HCT116 (cell line): ENCODE data around the gene TERF2IP. TPM values are rescaled to one million over a fixed set of nuclear protein-coding genes. Genes with fewer than 3 reads are reported as not detected.

ENCODE experiments used
- ATAC-seq: fragments of 200-7000 bp; cut with Tn5 transposase; 2 replicates; pipeline ENCODE4 v1.9.1; 2020; ENCODE audit warnings: mild to moderate bottlenecking, moderate library complexity
- BruUV-seq: library from RNA; stranded (reverse); fragments of 400-500 nt; replicated peaks from 2 replicates; lab custom pipeline; 2021; lab: Mats Ljungman, UMichigan
- CTCF ChIA-PET: fragments of 300-600 bp; sonication (Branson Sonifier 250); formaldehyde crosslinking; loops from one replicate; lab custom pipeline; 2021; ENCODE audit warnings: antibody characterized with exemption; lab: Charles Lee
- POLR2A ChIA-PET: fragments of 300-600, 350-600 bp; sonication (Branson Sonifier 250); formaldehyde crosslinking; loops from one replicate; lab custom pipeline; 2021; ENCODE audit warnings: antibody characterized with exemption; lab: Charles Lee
- RAD21 ChIA-PET, 2 experiments: fragments of 300-600 bp; sonication (Branson Sonifier 250); formaldehyde crosslinking; loops; one replicate each; lab custom pipeline; 2023; ENCODE audit warnings: low total read pairs in 2 of 2; ENCODE audit not compliant: uncharacterized antibody in 2 of 2, unreplicated experiment in 2 of 2, low non-redundant PET in 1 of 2; lab: Charles Lee
- DNase-seq: peaks from one replicate; pipeline ENCODE4 v3.0.0-alpha.2; 2010; ENCODE audit warnings: low read depth, low spot score
- H2AFZ ChIP-seq: fragments of 200-600 bp; shearing (Covaris generic), sonication (generic); 2 replicates; pipeline ENCODE4 v1.6.1; 2017; ENCODE audit warnings: low read depth, mixed run types, mixed read lengths, antibody characterized with exemption, low read length; ENCODE audit not compliant: poor library complexity, severe bottlenecking
- H3K27ac ChIP-seq: 2 replicates; pipeline ENCODE4 v1.5.1; 2012; ENCODE audit warnings: low read depth, low read length
- H3K27me3 ChIP-seq: fragments of 200-600 bp; sonication (generic); 2 replicates; pipeline ENCODE4 v1.6.1; 2016; ENCODE audit warnings: mixed run types, low read length, mixed read lengths; ENCODE audit not compliant: insufficient read depth
- H3K36me3 ChIP-seq, 2 experiments: fragments of 200-500 bp in 1 of 2; fragments of 200-600 bp in 1 of 2; sonication (Bioruptor generic) in 1 of 2; sonication (generic) in 1 of 2; 2 replicates each; pipeline versions ENCODE4 v1.5.1 to v1.6.1; 2014 to 2016; ENCODE audit warnings: low read length in 2 of 2, inconsistent platforms in 1 of 2, mixed read lengths in 1 of 2, mixed run types in 1 of 2; ENCODE audit not compliant: insufficient read depth in 2 of 2, control insufficient read depth in 1 of 2
- H3K4me1 ChIP-seq, 2 experiments: fragments of 200-600 bp in 1 of 2; sonication (generic) in 1 of 2; 2 replicates each; pipeline versions ENCODE4 v1.5.1 to v1.6.1; 2012 to 2017; ENCODE audit warnings: low read length in 2 of 2, inconsistent platforms in 1 of 2, mild to moderate bottlenecking in 1 of 2, mixed read lengths in 1 of 2, mixed run types in 1 of 2, moderate library complexity in 1 of 2; ENCODE audit not compliant: insufficient read depth in 2 of 2, control insufficient read depth in 1 of 2
- H3K4me2 ChIP-seq: fragments of 200-600 bp; sonication (generic); 2 replicates; pipeline ENCODE4 v1.6.1; 2017; ENCODE audit warnings: mixed run types, low read length, mixed read lengths
- H3K4me3 ChIP-seq, 2 experiments: fragments of 200-600 bp in 1 of 2; sonication (generic) in 1 of 2; replicated peaks in 1 of 2; 2 replicates each; pipeline ENCODE4 v1.5.1; 2011 to 2016; ENCODE audit warnings: low read length in 2 of 2, control low read depth in 1 of 2, low read depth in 1 of 2, mild to moderate bottlenecking in 1 of 2, mixed read lengths in 1 of 2, mixed run types in 1 of 2
- H3K79me2 ChIP-seq: fragments of 200-600 bp; sonication (generic); 2 replicates; pipeline ENCODE4 v1.6.1; 2017; ENCODE audit warnings: mild to moderate bottlenecking, mixed run types, low read length, moderate library complexity, mixed read lengths; ENCODE audit not compliant: insufficient read depth
- H3K9ac ChIP-seq: fragments of 200-600 bp; sonication (generic); 2 replicates; pipeline ENCODE4 v1.6.1; 2016; ENCODE audit warnings: low read length, mixed read lengths
- H3K9me2 ChIP-seq: fragments of 200-600 bp; sonication (generic), shearing (Covaris generic); 2 replicates; pipeline ENCODE4 v1.6.1; 2017; ENCODE audit warnings: mixed run types, mild to moderate bottlenecking, moderate library complexity; ENCODE audit not compliant: insufficient read depth
- H3K9me3 ChIP-seq, 2 experiments: fragments of 200-500 bp in 1 of 2; fragments of 200-600 bp in 1 of 2; sonication (Bioruptor generic) in 1 of 2; sonication (generic) in 1 of 2; 2 replicates each; pipeline ENCODE4 v1.6.1; 2014 to 2017; ENCODE audit warnings: low read length in 2 of 2, mixed read lengths in 2 of 2, inconsistent platforms in 1 of 2, low read depth in 1 of 2, mild to moderate bottlenecking in 1 of 2, mixed run types in 1 of 2, moderate library complexity in 1 of 2; ENCODE audit not compliant: control insufficient read depth in 1 of 2, insufficient read depth in 1 of 2
- H4K20me1 ChIP-seq: fragments of 200-600 bp; sonication (generic), shearing (Covaris generic); 2 replicates; pipeline ENCODE4 v1.6.1; 2017; ENCODE audit warnings: mixed run types, mild to moderate bottlenecking, moderate library complexity; ENCODE audit not compliant: insufficient read depth
- ATF3 ChIP-seq: IDR thresholded peaks from 2 replicates; pipeline ENCODE4 v1.6.1; 2012
- ELF1 ChIP-seq: IDR thresholded peaks from 2 replicates; pipeline ENCODE4 v1.6.1; 2012; ENCODE audit warnings: low read depth, borderline replicate concordance
- EZH2 ChIP-seq: fragments of 200-600 bp; sonication (generic); IDR thresholded peaks from 2 replicates; pipeline ENCODE4 v1.6.1; 2017; ENCODE audit warnings: antibody characterized with exemption, mixed run types
- EZH2phosphoT487 ChIP-seq: fragments of 200-600 bp; IDR thresholded peaks from 2 replicates; pipeline ENCODE4 v1.6.1; 2018; ENCODE audit warnings: antibody characterized with exemption, borderline replicate concordance
- JUND ChIP-seq: IDR thresholded peaks from 2 replicates; pipeline ENCODE4 v1.6.1; 2012
- MAX ChIP-seq: IDR thresholded peaks from 2 replicates; pipeline ENCODE4 v1.6.1; 2012
- POLR2A ChIP-seq: IDR thresholded peaks from 2 replicates; pipeline ENCODE4 v1.7.0; 2011; ENCODE audit warnings: borderline replicate concordance; ENCODE audit not compliant: insufficient read depth, insufficient read length; ENCODE audit errors: extremely low read depth
- POLR2AphosphoS5 ChIP-seq: IDR thresholded peaks from 2 replicates; pipeline ENCODE4 v1.6.1; 2011; ENCODE audit warnings: mild to moderate bottlenecking, low read depth, low read length, moderate library complexity
- SP1 ChIP-seq: IDR thresholded peaks from 2 replicates; pipeline ENCODE4 v1.6.1; 2012; ENCODE audit warnings: low read depth
- TCF7L2 ChIP-seq: IDR thresholded peaks from 2 replicates; pipeline ENCODE4 v1.7.0; 2011; ENCODE audit warnings: borderline replicate concordance, inconsistent platforms; ENCODE audit not compliant: insufficient read depth, insufficient read length; ENCODE audit errors: extremely low read depth
- YY1 ChIP-seq: IDR thresholded peaks from 2 replicates; pipeline ENCODE4 v1.6.1; 2011; ENCODE audit warnings: low read length, low read depth, moderate library complexity, mild to moderate bottlenecking; ENCODE audit not compliant: insufficient replicate concordance; ENCODE audit errors: extremely low read depth
- ZNF274 ChIP-seq: fragments of 200-500 bp; sonication (Bioruptor generic); IDR thresholded peaks from 2 replicates; pipeline ENCODE4 v1.6.1; 2014; ENCODE audit warnings: mild to moderate bottlenecking, low read depth, low read length, inconsistent platforms
- intact Hi-C: fragments of 100-400 bp; cut with micrococcal nuclease; formaldehyde crosslinking; loops from 2 replicates; pipeline ENCODE4 v1.10.0; 2022
- total RNA-seq: library from RNA; stranded (reverse); gene quantifications from one replicate; pipeline ENCODE4 v1.2.1, GENCODE V29; 2021; ENCODE audit not compliant: unreplicated experiment

TERF2IP gene
- total RNA-seq, 1 experiment from 2014 or later = 36.4 TPM

DNA sequence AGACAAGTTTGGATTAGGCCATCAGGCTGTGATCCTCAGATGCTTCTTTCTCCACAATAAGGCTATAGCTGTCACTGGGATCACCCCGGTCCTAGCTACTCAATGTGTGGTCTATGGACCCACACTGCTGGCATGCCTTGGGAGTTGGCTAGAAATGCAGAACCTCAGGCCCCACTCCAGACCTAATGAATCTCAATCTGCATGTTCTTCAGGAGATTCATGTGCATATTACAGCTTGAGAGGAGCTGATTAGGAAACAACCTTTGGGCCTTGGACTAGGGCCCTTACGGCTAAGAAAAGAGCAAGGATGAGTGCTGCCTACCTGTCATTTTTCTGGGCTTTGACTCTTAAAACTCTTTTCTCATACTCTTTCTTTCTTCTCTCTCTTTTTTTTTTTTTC is 32.0 kb upstream of the TERF2IP start:
- H4K20me1 ChIP-seq = no peaks in the 10 kb centered on the region
- intact Hi-C loops = no loop called here
- DNase-seq = no peak
- no peaks in the 10 kb centered on the region for H3K4me1 ChIP-seq
- no peak overlapping the region for H3K4me3 ChIP-seq
- H3K36me3 ChIP-seq = peaks cover 26 to 38% of the 10 kb centered on the region in 2 experiments; a peak in 3 of 4 replicates
- TF ChIP-seq EZH2phosphoT487 (no peak), MAX (no peak), SP1 (no peak), YY1 (no peak), ATF3 (no peak), JUND (no peak), ELF1 (no peak), EZH2 (no peak), TCF7L2 (no peak), POLR2AphosphoS5 (no peak), POLR2A (no peak), ZNF274 (no peak)
- TF ChIP-seq, all 23 proteins: peak for 0
- ATAC-seq = no peak
- Histone ChIP-seq H3K27ac (no peak overlapping the region), H2AFZ (no peak overlapping the region), H3K4me2 (no peak overlapping the region), H3K9me2 (no peaks in the 10 kb centered on the region), H3K27me3 (no peaks in the 10 kb centered on the region), H3K9me3 (no peaks in the 10 kb centered on the region), H3K79me2 (no peaks in the 10 kb centered on the region), H3K9ac (no peak overlapping the region)
- BruUV-seq = no TSS peak
- RAD21 ChIA-PET = no interaction called here
- POLR2A ChIA-PET = no interaction called here
- CTCF ChIA-PET = no interaction called here
